GM19324 (cell line): ENCODE results near the gene KLF12.
A peak's percentile ranks its signal among the peaks of the same experiment; 100 is the strongest.

Experiments used
- ATAC-seq: cut with Tn5 transposase; IDR thresholded peaks from one replicate; pipeline ENCODE4 v1.9.1; 2021; ENCODE audit warnings: mild to moderate bottlenecking, moderate library complexity; ENCODE audit not compliant: unreplicated experiment, low FRiP score

The KLF12 gene

GRCh38 chr13:74135326-74136083 lies 1.3 kb upstream of the KLF12 start:
- ATAC-seq, result peak; percentile 55

DNA sequence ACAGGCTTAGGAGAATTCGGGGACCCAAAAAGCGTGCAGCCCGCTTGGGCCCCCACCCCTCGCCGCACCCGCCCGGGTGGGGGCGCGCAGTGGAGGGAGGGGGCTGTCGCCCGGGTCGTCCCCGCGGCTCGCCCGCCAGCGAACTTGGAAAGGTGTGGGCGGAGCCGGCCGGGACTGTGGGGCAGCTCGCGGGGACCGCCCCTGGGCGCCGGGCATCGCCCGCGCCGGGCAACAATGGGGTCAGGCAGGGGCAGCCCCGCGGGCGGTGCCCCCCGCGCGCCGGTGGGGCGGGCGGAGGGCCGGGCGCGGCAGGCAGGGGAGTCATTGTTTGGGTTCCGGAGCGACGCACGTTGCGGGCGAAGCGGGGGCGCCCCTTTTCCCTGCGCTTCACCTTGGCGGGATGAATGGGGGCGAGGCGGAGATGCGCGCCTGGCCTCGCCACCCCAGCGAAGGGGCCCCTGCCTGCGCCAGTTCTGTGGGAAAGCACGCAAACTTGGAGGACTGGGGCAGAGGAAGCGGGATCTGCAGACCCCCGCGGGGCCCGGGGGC lies 647 bp upstream of the KLF12 start:
- ATAC-seq, result peak; percentile 46

- ATAC-seq, result peak; percentile 48
Measured at GRCh38 chr13:74133657-74134201, 475 bp downstream of the KLF12 start.

- ATAC-seq, result no peak
Measured at GRCh38 chr13:74132776-74133656, 1.2 kb downstream of the KLF12 start.

DNA sequence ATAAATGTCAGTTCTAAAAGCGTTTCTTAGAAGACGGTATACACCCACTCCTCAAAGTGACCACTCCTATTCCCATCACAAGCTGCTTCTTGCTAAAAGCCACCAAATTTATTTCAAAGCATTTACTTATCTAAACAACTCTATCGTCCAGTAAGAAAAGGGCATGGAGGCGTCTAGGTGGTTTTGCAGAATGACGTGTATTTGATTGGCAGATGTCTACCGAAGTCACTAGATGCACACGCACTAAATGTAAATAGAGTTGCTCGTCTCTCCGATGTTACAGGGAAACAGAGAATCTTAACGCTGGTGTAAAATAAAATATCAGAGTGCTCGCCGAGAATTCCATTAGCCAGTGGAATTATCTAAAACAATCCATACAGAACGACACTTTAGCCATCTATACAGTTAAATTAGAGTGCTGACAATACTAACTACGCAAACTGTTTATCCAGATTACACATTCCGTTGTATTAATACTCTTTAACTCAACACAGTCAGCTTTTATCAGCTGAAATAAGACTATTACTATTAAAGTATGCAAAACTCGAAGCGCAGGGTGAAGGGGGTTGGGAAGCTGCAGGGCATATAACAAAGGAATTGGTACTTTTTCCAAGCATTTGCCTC lies 1.9 kb downstream of the KLF12 start:
- ATAC-seq, result no peak

DNA sequence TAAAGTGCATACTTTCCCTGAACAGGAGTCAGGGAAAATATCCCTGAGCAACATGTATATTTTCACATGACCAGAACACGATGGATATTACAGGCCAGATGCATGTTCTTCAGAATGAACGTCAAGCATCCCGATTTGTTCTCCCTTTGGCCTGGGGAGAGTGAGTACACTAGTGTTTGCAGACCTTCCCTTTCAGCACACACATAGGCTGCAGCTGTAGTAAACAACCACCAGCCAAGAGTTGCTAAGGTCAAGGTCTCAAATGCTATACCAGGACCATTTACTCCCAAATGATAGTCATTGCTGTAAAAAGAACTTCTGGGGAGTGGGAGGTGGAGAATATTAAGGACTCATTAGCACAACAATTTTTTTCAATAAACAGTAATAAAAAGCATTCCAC lies 3.0 kb downstream of the KLF12 start:
- no peak for ATAC-seq

- ATAC-seq, result no peak
Measured at GRCh38 chr13:74129500-74130191, 4.6 kb downstream of the KLF12 start.

GRCh38 chr13:74128156-74128767 lies 5.9 kb downstream of the KLF12 start:
- ATAC-seq, result no peak

DNA sequence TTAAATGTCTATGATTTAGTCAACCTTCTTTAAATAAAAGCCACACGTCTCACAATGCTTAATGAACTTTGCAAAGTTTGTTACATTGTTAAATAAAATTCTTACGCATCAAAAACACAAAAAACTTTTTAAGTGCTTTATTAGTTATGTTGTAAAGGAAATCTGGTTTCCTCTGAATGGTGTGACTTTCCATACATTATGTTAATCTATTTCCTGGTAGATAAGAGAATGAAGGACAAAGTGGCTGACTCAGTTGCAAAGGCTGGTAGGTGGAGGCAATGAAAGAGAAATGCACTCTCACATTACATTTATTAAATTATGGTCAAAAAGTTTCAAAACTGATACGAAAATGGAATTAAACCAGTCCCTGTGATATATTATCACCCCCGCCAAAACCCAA lies 15.9 kb downstream of the KLF12 start:
- ATAC-seq, result no peak

- ATAC-seq, result no peak
Measured at GRCh38 chr13:74117207-74117705, 16.9 kb downstream of the KLF12 start.

- no peak for ATAC-seq
Measured at GRCh38 chr13:74115133-74115532, 19.1 kb downstream of the KLF12 start.

DNA sequence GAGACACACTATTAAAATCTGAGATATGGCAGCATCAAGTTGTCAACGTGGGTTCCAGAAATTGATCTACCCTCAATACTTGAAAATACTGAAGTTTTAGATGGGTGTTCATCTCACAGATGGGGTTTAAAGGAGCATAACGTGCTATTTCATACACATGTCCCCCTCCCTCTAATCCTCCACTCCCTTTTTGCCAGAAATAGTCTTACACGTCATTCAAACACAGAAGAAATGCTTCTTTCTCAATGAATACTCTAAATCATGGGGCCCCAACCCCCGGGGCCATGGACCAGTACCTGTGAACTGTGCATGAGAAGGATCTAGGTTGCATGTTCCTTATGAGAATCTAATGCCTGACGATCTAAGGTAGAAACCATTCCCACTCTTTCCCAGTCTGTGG lies 19.6 kb downstream of the KLF12 start:
- ATAC-seq, result no peak

- ATAC-seq, result no peak
Measured at GRCh38 chr13:74114202-74114601, 20.0 kb downstream of the KLF12 start.

- no peak for ATAC-seq
Measured at GRCh38 chr13:74111901-74112824, 22.0 kb downstream of the KLF12 start.

DNA sequence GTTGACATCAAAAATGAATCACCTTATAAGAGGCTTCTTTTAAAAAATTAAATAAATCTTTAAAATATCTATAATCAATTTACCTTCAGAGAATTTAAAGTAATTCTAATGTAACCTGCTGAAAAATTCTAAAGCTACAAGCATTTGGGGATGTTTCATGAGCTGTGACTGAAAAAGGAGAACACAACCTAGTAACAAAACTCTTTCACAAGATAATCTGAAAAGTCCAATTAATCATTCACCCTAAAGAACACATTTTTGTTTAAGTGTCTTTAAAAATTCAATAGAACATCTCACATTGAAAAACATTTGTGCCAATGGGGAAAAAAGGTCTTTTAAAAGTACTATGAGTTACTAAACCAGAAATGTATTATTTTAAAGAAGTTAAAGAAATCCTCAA lies 22.8 kb downstream of the KLF12 start:
- no peak for ATAC-seq

DNA sequence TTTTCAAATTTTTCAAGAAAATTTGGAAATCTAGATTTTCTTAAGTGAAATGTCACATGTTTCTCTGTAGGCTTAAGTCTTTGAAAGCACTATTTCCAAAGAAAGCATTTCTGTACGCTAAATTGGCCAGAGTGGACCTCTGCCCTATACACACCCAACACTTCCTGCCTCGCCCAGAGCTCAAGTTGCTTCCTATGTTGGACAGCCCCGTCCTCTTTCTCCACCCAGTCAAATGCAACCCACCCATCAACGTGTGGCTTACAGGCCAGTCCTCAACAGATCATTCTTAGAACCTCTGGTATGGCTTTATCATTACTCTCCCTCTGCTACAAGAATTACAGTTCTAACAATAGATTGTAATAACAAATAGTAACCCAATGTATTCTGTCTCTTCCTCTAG lies 24.2 kb downstream of the KLF12 start:
- peak; percentile 67 for ATAC-seq

DNA sequence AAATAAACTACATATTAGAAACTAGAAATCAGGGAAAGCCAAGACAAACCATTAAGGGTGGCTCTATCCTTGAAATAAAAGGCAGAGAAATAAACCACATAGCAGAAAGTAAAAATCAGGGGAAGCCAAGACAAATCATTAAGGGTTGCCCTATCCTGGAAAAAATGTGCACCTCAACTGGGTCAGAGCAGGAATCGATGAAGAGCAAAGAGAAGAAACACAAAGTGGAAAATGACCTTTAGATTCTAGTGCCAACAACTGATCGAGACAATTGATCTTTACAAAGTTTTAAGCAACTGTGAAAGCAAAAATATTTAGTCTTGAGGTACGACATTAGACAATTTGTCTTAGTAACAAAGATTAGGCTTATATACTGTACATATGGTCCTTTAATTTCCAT lies 26.6 kb downstream of the KLF12 start:
- no peak for ATAC-seq

- no peak for ATAC-seq
Measured at GRCh38 chr13:74105871-74106270, 28.3 kb downstream of the KLF12 start.
